SH-SY5Y (cell line): ENCODE results near the gene IZUMO3.

Source experiments
- GATA2 ChIP-seq: IDR thresholded peaks from 2 replicates; pipeline ENCODE4 v1.6.1; 2011; ENCODE audit warnings: mild to moderate bottlenecking, low read depth, low read length
- GATA3 ChIP-seq: IDR thresholded peaks from 2 replicates; pipeline ENCODE4 v1.6.1; 2011; ENCODE audit warnings: low read depth, mild to moderate bottlenecking, low read length, moderate library complexity

IZUMO3 gene

GRCh38 chr9:24502206-24502937, 43.3 kb downstream of the IZUMO3 start:
- TF ChIP-seq GATA2 = no peak
- no peak for TF ChIP-seq GATA3

GRCh38 chr9:24500761-24501160, 44.9 kb downstream of the IZUMO3 start:
- no peak for TF ChIP-seq GATA3
- no peak for TF ChIP-seq GATA2

- TF ChIP-seq GATA3 = no peak
- no peak for TF ChIP-seq GATA2
Observed at GRCh38 chr9:24498632-24499031, 47.1 kb downstream of the IZUMO3 start.

GRCh38 chr9:24497671-24498070, 48.0 kb downstream of the IZUMO3 start:
- no peak for TF ChIP-seq GATA2
- no peak for TF ChIP-seq GATA3
